Measurements from ENCODE around the gene SMIM26. TPM values are rescaled to one million over a fixed set of nuclear protein-coding genes. Genes with fewer than 3 reads are reported as not detected.

SMIM26 gene
- total and polyA plus RNA-seq, 2 of the 8 experiments (the other 6 are each of a cell fraction or from before 2014, with no cell fraction given): 69.8 to 95.0 TPM

DNA sequence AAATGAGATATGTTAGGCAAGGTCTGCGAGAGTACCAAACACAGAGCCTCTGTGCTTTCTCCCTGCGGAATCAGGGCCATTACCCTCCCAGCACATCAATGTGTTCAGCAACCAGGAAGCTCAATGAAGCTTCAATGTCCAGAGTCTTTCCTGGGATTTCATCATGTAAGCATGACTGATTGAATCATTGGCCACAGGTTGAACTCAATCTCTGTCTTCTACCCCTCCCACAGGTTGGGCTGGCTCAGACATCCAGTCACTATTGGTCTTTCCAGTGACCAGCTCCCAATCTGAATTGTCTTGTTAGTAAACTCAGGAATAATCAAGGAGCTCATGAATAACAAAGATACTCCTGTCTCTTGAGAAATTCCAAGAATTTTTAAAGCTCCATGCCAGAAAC lies 17.9 kb downstream of the SMIM26 start:
- Histone ChIP-seq H3K9me3 (ENCODE audit: insufficient read depth in 2 of 2, low read depth in 1 of 2, low read length in 1 of 2) (no peaks in the 10 kb centered on the region), H3K27ac (ENCODE audit: low read depth, low read length) (no peak overlapping the region), H2BK120ac (replicated peaks; ENCODE audit: low read depth, low read length) (no peak overlapping the region), H3K56ac (replicated peaks; ENCODE audit: insufficient read length, low read depth, low read length) (no peak overlapping the region), H2BK15ac (ENCODE audit: low read length) (no peak overlapping the region), H3K4me2 (ENCODE audit: insufficient read depth in 1 of 2, low read depth in 2 of 2, low read length in 2 of 2) (peak overlapping the region in 1 of 2 experiments; percentile 13; a peak in 1 of 4 replicates), H2AFZ (ENCODE audit: low read length) (peak overlapping the region; percentile 93), H3K79me2 (ENCODE audit: control insufficient read depth in 1 of 2, insufficient read depth in 2 of 2, low read length in 2 of 2) (0 out of 4 replicates have a peak, but pooled peaks cover 0 to under 1% of the 10 kb centered on the region in 2 experiments), H4K91ac (replicated peaks; ENCODE audit: insufficient read length, low read length) (no peak overlapping the region), H4K20me1 (replicated peaks in 1 of 2; ENCODE audit: control insufficient read depth in 1 of 2, insufficient read depth in 2 of 2, low read length in 2 of 2) (no peaks in the 10 kb centered on the region), H3K23ac (ENCODE audit: insufficient read length) (no peak overlapping the region), H2BK5ac (ENCODE audit: low read depth, low read length) (0 out of 2 replicates have a peak overlapping the region, but pooled peaks have one; percentile 40), H2BK12ac (ENCODE audit: low read depth, low read length) (peak overlapping the region; percentile 94; the same call in 1 of the 2 replicates), H4K5ac (ENCODE audit: insufficient read length, low read depth, low read length) (no peak overlapping the region), H3K27me3 (replicated peaks in 1 of 4; ENCODE audit: control insufficient read depth in 3 of 4, extremely low read depth in 1 of 4, insufficient read depth in 3 of 4, low read length in 3 of 4) (no peaks in the 10 kb centered on the region; a peak in 1 of 7 replicates), H3K4me1 (replicated peaks in 1 of 4; ENCODE audit: control insufficient read depth in 3 of 4, insufficient read depth in 4 of 4, low read length in 3 of 4) (peaks cover 0 to 12% (median 2%) of the 10 kb centered on the region in 4 experiments; a peak in 3 of 7 replicates), H3K4ac (replicated peaks; ENCODE audit: insufficient read length, low read depth, low read length) (no peak overlapping the region), H2BK20ac (ENCODE audit: low read length) (no peak overlapping the region), H3K18ac (ENCODE audit: extremely low read depth, low read length) (no peak overlapping the region), H3K36me3 (ENCODE audit: control insufficient read depth in 2 of 4, insufficient read depth in 4 of 4, low read length in 3 of 4) (no peaks in the 10 kb centered on the region), H3K14ac (ENCODE audit: insufficient read length) (no peak overlapping the region), H3K79me1 (ENCODE audit: low read depth, low read length) (no peaks in the 10 kb centered on the region), H3K9ac (replicated peaks in 1 of 4; ENCODE audit: extremely low read depth in 1 of 4, low read depth in 3 of 4, low read length in 3 of 4) (no peak overlapping the region; a peak in 1 of 7 replicates), H2AK5ac (ENCODE audit: low read depth, low read length) (peak overlapping the region; percentile 11; the same call in 1 of the 2 replicates), H4K8ac (ENCODE audit: extremely low read depth, insufficient read depth, low read length) (no peak overlapping the region), H3K23me2 (ENCODE audit: low read depth, low read length) (peaks cover 3% of the 10 kb centered on the region; the same call in 1 of the 2 replicates), H3K4me3 (ENCODE audit: extremely low read depth in 1 of 4, insufficient read depth in 2 of 4, low read depth in 3 of 4, low read length in 4 of 4) (no peak overlapping the region)
- TF ChIP-seq CEBPB (IDR thresholded peaks at IDR 0.05; ENCODE audit: low read depth, low read length): peak; percentile 64; the same call in 1 of the 2 replicates
- TF ChIP-seq TEAD4 (IDR thresholded peaks at IDR 0.05; ENCODE audit: low read depth, low read length): peak; percentile 35; the same call in 1 of the 2 replicates
- TF ChIP-seq RXRA (IDR thresholded peaks at IDR 0.05; ENCODE audit: insufficient read depth, low read depth, low read length): no peak
- TF ChIP-seq KDM4A (IDR thresholded peaks at IDR 0.05; ENCODE audit: low read depth, low read length, severe bottlenecking): no peak
- no peak for TF ChIP-seq SRF (IDR thresholded peaks at IDR 0.05; ENCODE audit: low read depth, low read length)
- no peak for TF ChIP-seq MAFK (IDR thresholded peaks at IDR 0.05; ENCODE audit: low read depth, low read length)
- no peak for TF ChIP-seq ZNF274 (IDR thresholded peaks at IDR 0.05; ENCODE audit: borderline replicate concordance, extremely low read depth, low read length)
- no peak for TF ChIP-seq CREB1 (IDR thresholded peaks at IDR 0.05)
- peak; percentile 66 for FAIRE-seq
- peak in 1 of 2 experiments; percentile 46 for DNase-seq (ENCODE audit: low read depth in 1 of 2, low spot score in 2 of 2)
- WGBS, 2 experiments (ENCODE audit: extremely low coverage in 1 of 2, insufficient coverage in 1 of 2, insufficient read length in 1 of 2, insufficient replicate concordance in 2 of 2, low coverage in 1 of 2, low lambda C conversion rate in 2 of 2, missing lambda C conversion rate in 1 of 2): 81% methylated on average over 2 of the region's 2 CpGs; no CpG with 5 or more reads in 1 of the 2 experiments
- ChIA-PET CTCF (ENCODE audit: partially characterized antibody) (interaction anchor here (0.9 kb wide), 1 partner anchor 78 kb away, joined by 3 read pairs; the partner anchor contains the start of gene SEC23B), POLR2A (ENCODE audit: partially characterized antibody) (interaction anchor here (0.7 to 1.4 kb wide), 7 partner anchors 10 to 371 kb away, joined by 3 to 8 read pairs (median 4); partner anchors contain the start of genes DZANK1, POLR3F and SMIM26)

Data from H1 (cell line).